Stomach (tissue), 4 donors: ENCODE measurements around the gene OR51B5.

Experiments
- CTCF ChIP-seq, 7 experiments: fragments of 450-650 bp in 4 of 7; fragments of 200-600 bp in 3 of 7; sonication (generic) in 3 of 7; IDR thresholded peaks; one replicate each; pipeline ENCODE4 v1.5.1; 2016 to 2019; ENCODE audit warnings: antibody characterized with exemption in 7 of 7, control low read depth in 2 of 7, mild to moderate bottlenecking in 1 of 7
- EP300 ChIP-seq: sonication (generic); formaldehyde crosslinking; IDR thresholded peaks from one replicate; pipeline ENCODE4 v1.6.1; 2017; ENCODE audit warnings: antibody characterized with exemption
- POLR2AphosphoS5 ChIP-seq, 3 donors: sonication (generic); formaldehyde crosslinking; IDR thresholded peaks; one replicate each; pipeline ENCODE4 v1.6.1; 2016; ENCODE audit warnings: antibody characterized with exemption in 3 of 3

- no peak for TF ChIP-seq CTCF (IDR thresholded peaks at IDR 0.05)
- TF ChIP-seq EP300, result no peak
- TF ChIP-seq POLR2AphosphoS5 (IDR thresholded peaks at IDR 0.05), result no peak
Measured at GRCh38 chr11:5324197-5324596, 19.1 kb downstream of the OR51B5 start, which contains the start of gene OR51B2.
